Measurements from ENCODE around the gene PODN. TPM values are rescaled to one million over a fixed set of nuclear protein-coding genes. Genes with fewer than 3 reads are reported as not detected.

PODN gene
- total RNA-seq, 3 donors from 2014 or later (not counting 1 experiment from before 2014, with no cell fraction given) = 8.8 to 13.2 (median 11.2) TPM

DNA sequence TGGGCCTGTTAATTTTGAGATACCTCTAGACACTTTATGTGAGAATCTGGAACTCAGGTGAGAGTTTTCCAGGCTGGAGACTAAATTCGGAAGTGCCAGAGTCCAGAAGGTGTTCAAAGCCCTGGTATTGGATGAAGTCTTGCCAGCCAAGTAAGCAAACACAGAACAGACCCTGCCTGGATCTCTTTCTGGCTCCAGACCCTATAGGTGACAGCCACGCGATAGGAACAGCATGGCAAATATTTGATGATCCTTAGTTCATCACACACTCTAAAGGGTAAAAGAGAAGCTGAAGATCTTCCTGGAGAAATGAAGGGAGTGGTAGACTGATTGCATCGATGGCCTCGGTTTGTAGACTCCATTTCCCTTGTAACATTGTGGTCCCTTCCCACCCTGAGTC, 49.7 kb downstream of the PODN start:
- Histone ChIP-seq H3K27ac (ENCODE audit: low read length) (no peak overlapping the region), H3K4me1 (ENCODE audit: control insufficient read depth, insufficient read depth, low read length) (peaks cover 31% of the 10 kb centered on the region), H3K9me3 (ENCODE audit: control insufficient read depth, insufficient read depth, low read length) (no peaks in the 10 kb centered on the region), H3K36me3 (ENCODE audit: control insufficient read depth, insufficient read depth, low read length) (no peaks in the 10 kb centered on the region), H3K27me3 (ENCODE audit: control insufficient read depth, insufficient read depth, low read length) (no peaks in the 10 kb centered on the region), H3K4me3 (ENCODE audit: low read length) (no peak overlapping the region)
- Mint-ChIP-seq H3K4me1 (peaks cover 14 to 37% of the 10 kb centered on the region in 2 donors), H3K27ac (peak overlapping the region in 1 of 2 donors; percentile 82), H3K36me3 (no peaks in the 10 kb centered on the region), H3K4me3 (no peak overlapping the region), H3K27me3 (ENCODE audit: low read depth in 2 of 2) (no peaks in the 10 kb centered on the region), H3K9me3 (no peaks in the 10 kb centered on the region)
- DNase-seq = no peak
- intact Hi-C loops (cut with micrococcal nuclease) = no loop called here
- no peak for ATAC-seq
- WGBS (ENCODE audit: insufficient coverage) = 53% methylated on average over 3 of the region's 5 CpGs
- TF ChIP-seq, protein P1, sequence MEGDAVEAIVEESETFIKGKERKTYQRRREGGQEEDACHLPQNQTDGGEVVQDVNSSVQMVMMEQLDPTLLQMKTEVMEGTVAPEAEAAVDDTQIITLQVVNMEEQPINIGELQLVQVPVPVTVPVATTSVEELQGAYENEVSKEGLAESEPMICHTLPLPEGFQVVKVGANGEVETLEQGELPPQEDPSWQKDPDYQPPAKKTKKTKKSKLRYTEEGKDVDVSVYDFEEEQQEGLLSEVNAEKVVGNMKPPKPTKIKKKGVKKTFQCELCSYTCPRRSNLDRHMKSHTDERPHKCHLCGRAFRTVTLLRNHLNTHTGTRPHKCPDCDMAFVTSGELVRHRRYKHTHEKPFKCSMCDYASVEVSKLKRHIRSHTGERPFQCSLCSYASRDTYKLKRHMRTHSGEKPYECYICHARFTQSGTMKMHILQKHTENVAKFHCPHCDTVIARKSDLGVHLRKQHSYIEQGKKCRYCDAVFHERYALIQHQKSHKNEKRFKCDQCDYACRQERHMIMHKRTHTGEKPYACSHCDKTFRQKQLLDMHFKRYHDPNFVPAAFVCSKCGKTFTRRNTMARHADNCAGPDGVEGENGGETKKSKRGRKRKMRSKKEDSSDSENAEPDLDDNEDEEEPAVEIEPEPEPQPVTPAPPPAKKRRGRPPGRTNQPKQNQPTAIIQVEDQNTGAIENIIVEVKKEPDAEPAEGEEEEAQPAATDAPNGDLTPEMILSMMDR (IDR thresholded peaks at IDR 0.05) = no peak

DNA sequence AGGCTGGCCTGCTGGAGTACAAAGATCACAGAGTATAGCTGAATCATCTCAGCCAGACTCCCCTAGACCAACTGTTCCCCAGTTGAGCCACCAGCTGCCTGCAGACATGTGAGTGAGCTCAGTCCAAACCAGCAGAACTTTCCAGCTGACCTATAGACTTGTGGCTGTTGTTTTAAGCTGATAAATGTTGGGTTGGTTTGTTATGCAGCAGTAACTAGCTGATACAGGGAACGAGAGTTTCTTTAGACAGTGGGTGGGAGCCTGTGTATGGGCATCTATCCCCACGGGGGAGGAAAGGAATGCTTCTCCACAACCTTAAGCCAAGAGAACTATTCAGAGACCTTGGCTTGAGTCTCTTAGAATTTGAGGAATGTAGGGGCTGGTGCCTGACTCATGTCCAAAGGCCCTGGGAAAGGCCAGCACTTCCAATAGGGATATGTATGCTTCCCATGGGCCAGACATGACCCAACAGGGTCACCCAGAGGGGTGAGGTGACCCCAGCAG, 50.3 kb downstream of the PODN start:
- Mint-ChIP-seq H3K4me1 (peaks cover 12 to 36% of the 10 kb centered on the region in 2 donors), H3K36me3 (no peaks in the 10 kb centered on the region), H3K4me3 (no peak overlapping the region), H3K9me3 (no peaks in the 10 kb centered on the region), H3K27ac (no peak overlapping the region), H3K27me3 (ENCODE audit: low read depth in 2 of 2) (no peaks in the 10 kb centered on the region)
- TF ChIP-seq, protein P1 (IDR thresholded peaks at IDR 0.05) = no peak
- H3K4me3 ChIP-seq (ENCODE audit: low read length) = no peak overlapping the region
- H3K27ac ChIP-seq (ENCODE audit: low read length) = no peak overlapping the region
- intact Hi-C loops (cut with micrococcal nuclease) = no loop called here
- no peaks in the 10 kb centered on the region for H3K36me3 ChIP-seq (ENCODE audit: control insufficient read depth, insufficient read depth, low read length)
- H3K4me1 ChIP-seq (ENCODE audit: control insufficient read depth, insufficient read depth, low read length) = peaks cover 30% of the 10 kb centered on the region
- DNase-seq = no peak
- no peak for ATAC-seq
- WGBS (ENCODE audit: insufficient coverage) = 90% methylated on average over 2 of the region's 2 CpGs
- H3K9me3 ChIP-seq (ENCODE audit: control insufficient read depth, insufficient read depth, low read length) = no peaks in the 10 kb centered on the region
- H3K27me3 ChIP-seq (ENCODE audit: control insufficient read depth, insufficient read depth, low read length) = no peaks in the 10 kb centered on the region

DNA sequence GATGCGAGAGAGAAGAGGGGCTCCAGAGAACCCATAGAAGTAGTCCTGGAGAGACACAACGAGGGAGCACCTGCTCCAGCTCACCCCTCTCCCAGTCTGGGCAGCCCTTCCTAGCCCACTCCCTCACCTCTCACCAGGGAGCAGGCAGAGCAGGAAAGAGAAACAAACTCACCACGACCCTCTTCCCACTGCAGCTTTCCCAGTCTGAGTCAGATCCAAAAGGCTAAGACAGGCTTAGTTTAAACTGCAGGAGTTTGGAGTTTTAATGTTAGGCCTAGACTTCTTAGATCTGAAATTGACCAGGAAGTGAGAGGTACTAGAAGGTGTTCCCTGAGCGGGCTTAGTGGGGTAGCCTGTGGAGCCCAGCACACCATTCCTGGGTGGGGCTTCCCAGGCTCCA, 50.8 kb downstream of the PODN start:
- Histone ChIP-seq H3K9me3 (ENCODE audit: control insufficient read depth, insufficient read depth, low read length) (no peaks in the 10 kb centered on the region), H3K4me1 (ENCODE audit: control insufficient read depth, insufficient read depth, low read length) (peaks cover 25% of the 10 kb centered on the region), H3K27me3 (ENCODE audit: control insufficient read depth, insufficient read depth, low read length) (no peaks in the 10 kb centered on the region), H3K36me3 (ENCODE audit: control insufficient read depth, insufficient read depth, low read length) (no peaks in the 10 kb centered on the region), H3K4me3 (ENCODE audit: low read length) (no peak overlapping the region), H3K27ac (ENCODE audit: low read length) (no peak overlapping the region)
- DNase-seq = no peak
- TF ChIP-seq, protein P1 (IDR thresholded peaks at IDR 0.05) = no peak
- H3K36me3 Mint-ChIP-seq = no peaks in the 10 kb centered on the region
- H3K4me3 Mint-ChIP-seq = no peak overlapping the region
- intact Hi-C loops (cut with micrococcal nuclease) = no loop called here
- WGBS (ENCODE audit: insufficient coverage) = 92% methylated on average over 4 of the region's 4 CpGs
- H3K9me3 Mint-ChIP-seq = no peaks in the 10 kb centered on the region
- H3K4me1 Mint-ChIP-seq = peaks cover 6 to 31% of the 10 kb centered on the region in 2 donors
- H3K27ac Mint-ChIP-seq = no peak overlapping the region
- no peaks in the 10 kb centered on the region for H3K27me3 Mint-ChIP-seq (ENCODE audit: low read depth in 2 of 2)
- ATAC-seq = no peak

DNA sequence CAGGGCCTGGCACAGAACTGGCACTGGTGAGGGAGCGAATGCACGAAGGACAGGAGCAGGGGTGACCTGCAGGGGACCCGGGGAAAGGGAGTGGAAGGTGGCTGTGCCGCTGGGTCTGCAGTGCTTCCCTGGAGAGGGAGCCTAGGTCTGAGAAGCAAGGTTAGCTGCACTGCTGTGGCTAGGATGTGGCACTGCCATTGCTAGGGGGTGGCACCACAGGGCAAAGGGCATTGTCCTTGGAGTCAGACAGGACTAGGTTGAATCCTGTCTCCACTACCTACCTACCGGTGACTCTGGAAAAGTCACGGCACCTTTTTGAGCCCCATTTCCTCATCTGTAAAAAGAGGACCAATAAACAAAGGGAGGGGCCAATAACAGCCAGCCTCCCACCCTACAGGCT, 52.1 kb downstream of the PODN start:
- H3K36me3 Mint-ChIP-seq = no peaks in the 10 kb centered on the region
- H3K4me3 Mint-ChIP-seq = no peak overlapping the region
- no peaks in the 10 kb centered on the region for H3K27me3 Mint-ChIP-seq (ENCODE audit: low read depth in 2 of 2)
- DNase-seq (no peak), ATAC-seq (no peak)
- H3K4me1 ChIP-seq (ENCODE audit: control insufficient read depth, insufficient read depth, low read length) = peaks cover 22% of the 10 kb centered on the region
- WGBS (ENCODE audit: insufficient coverage) = 95% methylated on average over 6 of the region's 6 CpGs
- H3K36me3 ChIP-seq (ENCODE audit: control insufficient read depth, insufficient read depth, low read length) = no peaks in the 10 kb centered on the region
- no peaks in the 10 kb centered on the region for H3K9me3 ChIP-seq (ENCODE audit: control insufficient read depth, insufficient read depth, low read length)
- intact Hi-C loops (cut with micrococcal nuclease) = no loop called here
- H3K9me3 Mint-ChIP-seq = no peaks in the 10 kb centered on the region
- no peak overlapping the region for H3K27ac Mint-ChIP-seq
- H3K4me3 ChIP-seq (ENCODE audit: low read length) = no peak overlapping the region
- no peak overlapping the region for H3K27ac ChIP-seq (ENCODE audit: low read length)
- H3K27me3 ChIP-seq (ENCODE audit: control insufficient read depth, insufficient read depth, low read length) = no peaks in the 10 kb centered on the region
- TF ChIP-seq, protein P1 (IDR thresholded peaks at IDR 0.05) = no peak
- H3K4me1 Mint-ChIP-seq = peaks cover 0 to 26% of the 10 kb centered on the region in 2 donors

Data from natural killer cell (primary cell).